NB4 (cell line): ENCODE results near the gene JAKMIP2.

Source experiments
- DNase-seq: peaks from one replicate; pipeline ENCODE4 v3.0.0; 2010; ENCODE audit warnings: low read depth
- H3K4me3 ChIP-seq: one replicate; pipeline ENCODE4 v1.5.1; 2011; ENCODE audit warnings: mild to moderate bottlenecking, low read depth, low read length, moderate library complexity
- MYC ChIP-seq: IDR thresholded peaks from 2 replicates; pipeline ENCODE4 v1.6.1; 2011; ENCODE audit warnings: low read depth, low read length
- POLR2A ChIP-seq: IDR thresholded peaks from 2 replicates; pipeline ENCODE4 v1.6.1; 2011; ENCODE audit warnings: mild to moderate bottlenecking; ENCODE audit not compliant: insufficient read length; ENCODE audit errors: extremely low read depth
- TF ChIP-seq, protein P1 (sequence below): IDR thresholded peaks from one replicate; pipeline ENCODE4 v1.5.1; 2012; ENCODE audit warnings: low read depth, low read length
- TF ChIP-seq, protein P2 (sequence below): IDR thresholded peaks from 2 replicates; pipeline ENCODE4 v1.6.1; 2011; ENCODE audit warnings: low read depth, low read length

The JAKMIP2 gene

GRCh38 chr5:147763791-147764525 lies 18.6 kb downstream of the JAKMIP2 start:
- no peak overlapping the region for H3K4me3 ChIP-seq
- no peak for DNase-seq
- TF ChIP-seq POLR2A (no peak), MYC (no peak)
- TF ChIP-seq, protein P1, sequence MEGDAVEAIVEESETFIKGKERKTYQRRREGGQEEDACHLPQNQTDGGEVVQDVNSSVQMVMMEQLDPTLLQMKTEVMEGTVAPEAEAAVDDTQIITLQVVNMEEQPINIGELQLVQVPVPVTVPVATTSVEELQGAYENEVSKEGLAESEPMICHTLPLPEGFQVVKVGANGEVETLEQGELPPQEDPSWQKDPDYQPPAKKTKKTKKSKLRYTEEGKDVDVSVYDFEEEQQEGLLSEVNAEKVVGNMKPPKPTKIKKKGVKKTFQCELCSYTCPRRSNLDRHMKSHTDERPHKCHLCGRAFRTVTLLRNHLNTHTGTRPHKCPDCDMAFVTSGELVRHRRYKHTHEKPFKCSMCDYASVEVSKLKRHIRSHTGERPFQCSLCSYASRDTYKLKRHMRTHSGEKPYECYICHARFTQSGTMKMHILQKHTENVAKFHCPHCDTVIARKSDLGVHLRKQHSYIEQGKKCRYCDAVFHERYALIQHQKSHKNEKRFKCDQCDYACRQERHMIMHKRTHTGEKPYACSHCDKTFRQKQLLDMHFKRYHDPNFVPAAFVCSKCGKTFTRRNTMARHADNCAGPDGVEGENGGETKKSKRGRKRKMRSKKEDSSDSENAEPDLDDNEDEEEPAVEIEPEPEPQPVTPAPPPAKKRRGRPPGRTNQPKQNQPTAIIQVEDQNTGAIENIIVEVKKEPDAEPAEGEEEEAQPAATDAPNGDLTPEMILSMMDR = no peak
- TF ChIP-seq, protein P2, sequence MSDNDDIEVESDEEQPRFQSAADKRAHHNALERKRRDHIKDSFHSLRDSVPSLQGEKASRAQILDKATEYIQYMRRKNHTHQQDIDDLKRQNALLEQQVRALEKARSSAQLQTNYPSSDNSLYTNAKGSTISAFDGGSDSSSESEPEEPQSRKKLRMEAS = no peak

- no peak for DNase-seq
- TF ChIP-seq, protein P2 = no peak
- TF ChIP-seq, protein P1 = no peak
- no peak for TF ChIP-seq MYC
- no peak for TF ChIP-seq POLR2A
- H3K4me3 ChIP-seq = no peak overlapping the region
Measured at GRCh38 chr5:147760086-147760875, 22.2 kb downstream of the JAKMIP2 start.

- no peak for TF ChIP-seq MYC
- TF ChIP-seq, protein P1 = no peak
- H3K4me3 ChIP-seq = no peak overlapping the region
- DNase-seq = no peak
Measured at GRCh38 chr5:147759441-147759840, 23.1 kb downstream of the JAKMIP2 start.

DNA sequence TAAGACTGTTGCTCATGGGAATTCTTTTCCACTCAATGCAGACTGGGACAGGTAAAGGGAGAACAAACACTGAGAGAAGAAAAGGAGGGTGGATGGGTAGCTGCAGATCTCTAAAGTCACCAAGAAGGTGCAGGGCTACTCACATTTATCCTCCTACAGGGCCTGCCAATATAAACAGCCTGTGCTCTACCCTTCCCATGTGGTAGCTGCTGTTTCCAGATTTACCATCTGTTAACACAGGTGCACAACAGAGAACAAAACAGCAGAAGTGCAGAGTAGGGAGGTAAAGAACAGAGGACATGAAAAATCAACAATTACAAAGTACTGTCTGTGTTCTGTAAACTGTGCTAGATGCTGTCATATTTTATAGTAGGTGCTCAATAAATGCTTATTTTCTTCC lies 26.0 kb downstream of the JAKMIP2 start:
- H3K4me3 ChIP-seq = no peak overlapping the region
- DNase-seq = no peak
- no peak for TF ChIP-seq MYC
- TF ChIP-seq, protein P1 = no peak
- TF ChIP-seq POLR2A = no peak
- TF ChIP-seq, protein P2 = no peak

DNA sequence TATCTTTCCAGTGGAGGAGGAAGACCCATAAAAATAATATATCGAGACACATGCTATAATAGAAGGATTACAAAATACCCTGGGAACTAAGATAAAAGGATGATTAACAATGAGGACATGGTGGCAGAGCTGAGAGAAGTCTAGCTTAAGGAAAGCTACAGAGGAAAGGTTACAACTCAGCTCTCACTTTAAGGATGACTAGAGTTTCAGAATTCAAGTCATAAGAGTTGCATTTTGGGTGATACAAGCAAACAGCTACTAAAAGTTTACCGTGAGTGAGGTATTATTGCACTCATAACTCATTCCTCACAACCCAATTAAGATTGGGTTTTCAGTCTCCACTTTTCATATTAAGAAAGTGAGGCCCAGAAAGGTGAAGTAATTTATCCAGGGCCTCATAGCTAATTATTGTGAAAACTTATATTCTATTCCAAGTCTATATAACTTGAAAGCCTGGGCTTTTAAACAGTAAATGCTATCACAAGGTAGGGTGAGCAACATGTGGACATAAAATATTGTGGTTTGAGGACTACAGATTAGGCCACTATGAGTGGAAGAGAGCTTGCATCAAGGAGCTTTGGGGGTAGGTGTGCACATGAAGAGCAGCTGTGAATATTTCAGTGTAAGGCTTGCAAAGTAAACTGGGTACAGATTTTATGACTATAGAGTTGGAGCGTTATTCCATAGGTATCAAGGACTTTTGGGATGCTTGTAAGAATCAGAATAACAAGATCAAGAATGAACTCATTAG lies 28.0 kb downstream of the JAKMIP2 start:
- no peak overlapping the region for H3K4me3 ChIP-seq
- TF ChIP-seq MYC = no peak
- TF ChIP-seq, protein P2 = no peak
- no peak for TF ChIP-seq POLR2A
- TF ChIP-seq, protein P1 = no peak
- no peak for DNase-seq
